Liver (tissue), 9 donors: ENCODE results near the gene THAP7. TPM values are rescaled to one million over a fixed set of nuclear protein-coding genes. Genes with fewer than 3 reads are reported as not detected.

Source experiments
- DNase-seq: peaks from one replicate; pipeline ENCODE4 v3.0.0-alpha.2; 2017; ENCODE audit warnings: low spot score
- H3K27ac ChIP-seq, 2 donors: one replicate each; pipeline ENCODE4 v1.7.0; 2013; ENCODE audit warnings: inconsistent platforms in 2 of 2, low read length in 2 of 2, control low read depth in 1 of 2, low read depth in 1 of 2, mild to moderate bottlenecking in 1 of 2
- H3K27me3 ChIP-seq, 4 donors: one replicate each; pipeline versions ENCODE4 v1.6.1 to v1.7.0; 2013; ENCODE audit warnings: low read length in 3 of 4, inconsistent platforms in 1 of 4, mild to moderate bottlenecking in 1 of 4, moderate library complexity in 1 of 4; ENCODE audit not compliant: control insufficient read depth in 4 of 4, insufficient read depth in 4 of 4
- H3K36me3 ChIP-seq, 4 donors: one replicate each; pipeline versions ENCODE4 v1.6.1 to v1.7.0; 2013; ENCODE audit warnings: low read length in 3 of 4, mild to moderate bottlenecking in 3 of 4, low read depth in 1 of 4, moderate library complexity in 1 of 4; ENCODE audit not compliant: control insufficient read depth in 4 of 4, insufficient read depth in 3 of 4
- H3K4me1 ChIP-seq, 4 donors: one replicate each; pipeline versions ENCODE4 v1.6.1 to v1.7.0; 2013; ENCODE audit warnings: low read length in 3 of 4, mild to moderate bottlenecking in 3 of 4, moderate library complexity in 1 of 4; ENCODE audit not compliant: control insufficient read depth in 4 of 4, insufficient read depth in 4 of 4
- H3K4me3 ChIP-seq, 3 donors: one replicate each; pipeline versions ENCODE4 v1.6.1 to v1.7.0; 2013; ENCODE audit warnings: low read length in 3 of 3, control low read depth in 1 of 3, low read depth in 1 of 3, mild to moderate bottlenecking in 1 of 3
- H3K9ac ChIP-seq, 2 donors: one replicate each; pipeline ENCODE4 v1.7.0; 2013; ENCODE audit warnings: low read length in 2 of 2, mild to moderate bottlenecking in 2 of 2, moderate library complexity in 2 of 2, control low read depth in 1 of 2, low read depth in 1 of 2
- H3K9me3 ChIP-seq, 4 donors: one replicate each; pipeline versions ENCODE4 v1.6.1 to v1.7.0; 2013; ENCODE audit warnings: low read length in 3 of 4; ENCODE audit not compliant: control insufficient read depth in 4 of 4
- ATF3 ChIP-seq: IDR thresholded peaks from 2 replicates; pipeline ENCODE4 v1.6.1; 2016; ENCODE audit warnings: antibody characterized with exemption
- CTCF ChIP-seq: fragments of 150-350 bp; IDR thresholded peaks from 2 replicates; pipeline ENCODE4 v1.5.1; 2017; ENCODE audit warnings: improper control_type of control experiment, low read depth, low read length; ENCODE audit not compliant: missing input control
- EGR1 ChIP-seq, 2 donors: IDR thresholded peaks; 2 replicates each; pipeline ENCODE4 v1.6.1; 2016 to 2018; ENCODE audit warnings: antibody characterized with exemption in 2 of 2, low read depth in 2 of 2
- FOXA1 ChIP-seq: IDR thresholded peaks from 2 replicates; pipeline ENCODE4 v1.6.1; 2016; ENCODE audit warnings: antibody characterized with exemption
- FOXA2 ChIP-seq: IDR thresholded peaks from 2 replicates; pipeline ENCODE4 v1.6.1; 2016; ENCODE audit warnings: antibody characterized with exemption
- GABPA ChIP-seq, 2 donors: IDR thresholded peaks in 1 of 2; conservative IDR thresholded peaks in 1 of 2; 2 replicates each; pipeline ENCODE4 v1.6.1; 2016; ENCODE audit warnings: antibody characterized with exemption in 2 of 2, mild to moderate bottlenecking in 1 of 2, moderate library complexity in 1 of 2
- HNF4G ChIP-seq: IDR thresholded peaks from 2 replicates; pipeline ENCODE4 v1.6.1; 2016; ENCODE audit warnings: antibody characterized with exemption
- MAX ChIP-seq: IDR thresholded peaks from 2 replicates; pipeline ENCODE4 v1.6.1; 2016; ENCODE audit warnings: antibody characterized with exemption
- NR2F2 ChIP-seq: IDR thresholded peaks from 2 replicates; pipeline ENCODE4 v1.6.1; 2016; ENCODE audit warnings: antibody characterized with exemption
- RAD21 ChIP-seq, 2 donors: IDR thresholded peaks; 2 replicates each; pipeline ENCODE4 v1.6.1; 2016; ENCODE audit warnings: antibody characterized with exemption in 2 of 2, mild to moderate bottlenecking in 2 of 2
- SP1 ChIP-seq: IDR thresholded peaks from 2 replicates; pipeline ENCODE4 v1.6.1; 2018; ENCODE audit warnings: antibody characterized with exemption, mild to moderate bottlenecking
- TAF1 ChIP-seq: conservative IDR thresholded peaks from 2 replicates; pipeline ENCODE4 v1.6.1; 2016; ENCODE audit warnings: antibody characterized with exemption, mild to moderate bottlenecking
- YY1 ChIP-seq: IDR thresholded peaks from 2 replicates; pipeline ENCODE4 v1.6.1; 2016; ENCODE audit warnings: antibody characterized with exemption, mild to moderate bottlenecking
- ZBTB33 ChIP-seq: IDR thresholded peaks from 2 replicates; pipeline ENCODE4 v1.6.1; 2016; ENCODE audit warnings: antibody characterized with exemption
- WGBS: extraction: QIAGEN DNeasy Blood & Tissue Kit; methylation state at CpG from one replicate; pipeline ENCODE4 v1.1.7; 2013; 5-methylcytosine and 5-hydroxymethylcytosine counted together
- polyA plus RNA-seq, 2 donors: library from polyadenylated mRNA; stranded (reverse) in 1 of 2; unstranded in 1 of 2; fragments of 200-250 nt in 1 of 2; fragments of >200 nt in 1 of 2; fragmentation: Nextera tagmentation in 1 of 2; extraction: Ambion mirVana in 1 of 2; gene quantifications; one replicate each; pipeline versions ENCODE4 v1.2.1 to v1.2.3, GENCODE V29; 2013 to 2015
- total RNA-seq, 2 donors: library from RNA; depleted of rRNA; stranded (reverse); fragments of >200 nt; gene quantifications; one replicate each; pipeline ENCODE4 v1.2.3, GENCODE V29; 2014
- donor health status: healthy.
- donor health status: healthy.
- donor health status: healthy.
- donor health status: healthy.
- donor health status: healthy.

Gene THAP7
- total and polyA plus RNA-seq, 4 donors, result 10.4 to 21.9 (median 19.4) TPM

- Histone ChIP-seq H3K36me3 (no peaks in the 10 kb centered on the region), H3K9ac (no peak overlapping the region), H3K4me3 (no peak overlapping the region), H3K27me3 (no peaks in the 10 kb centered on the region), H3K9me3 (no peaks in the 10 kb centered on the region), H3K4me1 (no peaks in the 10 kb centered on the region), H3K27ac (no peak overlapping the region)
- TF ChIP-seq ATF3, result no peak
- 93% methylated on average over 13 of the region's 13 CpGs for WGBS
- no peak for DNase-seq
These were observed 26.6 kb upstream of the THAP7 start for GRCh38 chr22:21028277-21029251.

GRCh38 chr22:21026783-21027692 lies 25.1 kb upstream of the THAP7 start:
- no peaks in the 10 kb centered on the region for H3K27me3 ChIP-seq
- no peak for TF ChIP-seq GABPA (IDR thresholded peaks at IDR 0.05 in 1 of 2, conservative IDR thresholded peaks at IDR 0.05 in 1 of 2)
- no peak for TF ChIP-seq HNF4G
- no peak for TF ChIP-seq ZBTB33
- TF ChIP-seq CTCF, result no peak
- no peaks in the 10 kb centered on the region for H3K9me3 ChIP-seq
- H3K4me3 ChIP-seq, result no peak overlapping the region
- WGBS, result 84% methylated on average over 14 of the region's 14 CpGs
- H3K36me3 ChIP-seq, result no peaks in the 10 kb centered on the region
- DNase-seq, result no peak
- H3K9ac ChIP-seq, result no peak overlapping the region
- no peaks in the 10 kb centered on the region for H3K4me1 ChIP-seq
- no peak overlapping the region for H3K27ac ChIP-seq

GRCh38 chr22:21025763-21026755 lies 24.1 kb upstream of the THAP7 start:
- no peak overlapping the region for H3K4me3 ChIP-seq
- H3K4me1 ChIP-seq, result no peaks in the 10 kb centered on the region
- H3K27me3 ChIP-seq, result no peaks in the 10 kb centered on the region
- DNase-seq, result no peak
- H3K36me3 ChIP-seq, result no peaks in the 10 kb centered on the region
- WGBS, result 93% methylated on average over 27 of the region's 27 CpGs
- H3K27ac ChIP-seq, result no peak overlapping the region
- H3K9ac ChIP-seq, result no peak overlapping the region
- no peaks in the 10 kb centered on the region for H3K9me3 ChIP-seq
- TF ChIP-seq MAX (no peak), ATF3 (no peak), RAD21 (IDR thresholded peaks at IDR 0.05) (no peak), FOXA1 (no peak), CTCF (no peak), HNF4G (no peak), YY1 (no peak), TAF1 (no peak), FOXA2 (no peak), NR2F2 (no peak), EGR1 (IDR thresholded peaks at IDR 0.05; ENCODE audit: low read depth in 2 of 2) (no peak), SP1 (no peak)
